Glomerular endothelial cell (primary cell): ENCODE data around the gene IL17D. TPM values are rescaled to one million over a fixed set of nuclear protein-coding genes. Genes with fewer than 3 reads are reported as not detected.

ENCODE experiments used
- DNase-seq: peaks from one replicate; pipeline ENCODE4 v3.0.0-alpha.2; 2011; ENCODE audit warnings: low read depth, low spot score; ENCODE audit errors: extremely low read depth
- total RNA-seq: library from RNA; depleted of rRNA; stranded (reverse); fragments of >200 nt; gene quantifications from 2 replicates; pipeline ENCODE4 v1.2.3, GENCODE V29; 2015

IL17D gene
- total RNA-seq, 1 donor from 2014 or later, result 13.6 TPM

DNA sequence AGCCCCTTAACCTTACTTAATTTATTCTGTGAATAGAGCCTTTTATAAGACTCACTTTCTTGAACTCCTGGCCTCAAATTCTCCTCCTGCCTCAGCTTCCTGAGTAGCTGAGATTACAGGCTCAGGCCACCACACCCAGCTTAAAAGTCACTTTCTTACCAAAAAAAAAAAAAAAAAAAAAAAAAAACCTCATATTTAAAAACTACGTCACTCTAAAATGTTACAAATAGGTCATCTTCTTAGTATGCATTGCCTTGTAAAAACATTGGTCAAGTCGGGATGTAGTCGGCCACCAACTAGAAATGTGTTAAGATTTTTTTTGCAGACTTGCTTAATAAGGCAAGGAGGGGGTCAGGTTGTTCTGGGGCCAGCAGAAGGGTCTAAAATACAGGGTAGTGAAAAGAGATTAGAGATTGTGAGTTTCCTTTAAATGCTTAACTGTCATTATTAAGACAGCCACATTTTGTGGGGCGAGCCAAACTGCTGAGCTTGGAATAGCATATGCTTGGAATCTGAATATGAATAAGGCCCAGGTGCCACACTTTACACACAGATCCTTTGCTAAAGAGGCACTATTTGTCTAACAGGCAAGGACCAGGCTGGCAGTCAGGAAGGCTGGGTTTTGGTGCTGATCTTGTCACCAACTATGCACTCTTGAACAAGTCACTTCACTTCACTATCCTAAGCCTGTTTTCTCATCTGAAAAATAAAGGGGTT lies 16.5 kb upstream of the IL17D start:
- no peak for DNase-seq

DNA sequence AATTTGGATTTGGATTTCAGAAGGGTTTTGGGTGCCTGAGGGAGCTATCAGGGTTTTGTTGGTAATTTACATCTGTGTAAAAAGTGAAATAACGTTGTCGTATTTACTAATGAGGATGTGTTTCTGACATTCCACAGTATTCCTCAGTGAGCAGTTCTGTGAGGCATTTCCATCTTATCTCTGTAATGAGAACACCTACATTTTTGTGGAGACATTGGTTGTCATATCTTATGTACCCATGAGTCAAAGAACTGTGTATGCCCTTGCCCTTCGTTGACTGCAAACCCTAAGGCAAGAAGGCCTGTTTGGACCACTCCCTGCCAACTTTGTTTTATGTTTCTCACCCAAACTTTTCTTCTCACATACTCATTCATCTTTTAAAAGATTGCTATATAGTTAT lies 14.2 kb upstream of the IL17D start:
- no peak for DNase-seq

DNA sequence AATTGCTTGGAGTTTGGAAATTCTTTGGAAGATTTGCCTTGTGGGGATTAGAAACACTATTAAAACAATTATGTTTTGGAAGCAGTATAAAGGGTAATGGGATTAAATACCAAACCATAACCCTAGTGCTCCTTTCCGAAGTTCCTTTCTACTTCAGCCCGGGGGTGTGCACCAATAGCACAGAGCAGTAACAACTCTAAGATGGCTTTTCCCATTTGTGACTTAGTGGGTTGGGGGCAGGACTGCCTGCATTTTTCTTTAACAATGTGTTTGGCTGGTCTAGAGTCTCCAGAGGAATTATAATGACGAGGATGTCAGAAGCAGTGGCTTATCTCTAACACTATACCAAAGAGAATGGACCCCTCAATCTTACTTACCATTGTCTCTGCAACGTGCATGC lies 11.9 kb upstream of the IL17D start:
- no peak for DNase-seq

DNA sequence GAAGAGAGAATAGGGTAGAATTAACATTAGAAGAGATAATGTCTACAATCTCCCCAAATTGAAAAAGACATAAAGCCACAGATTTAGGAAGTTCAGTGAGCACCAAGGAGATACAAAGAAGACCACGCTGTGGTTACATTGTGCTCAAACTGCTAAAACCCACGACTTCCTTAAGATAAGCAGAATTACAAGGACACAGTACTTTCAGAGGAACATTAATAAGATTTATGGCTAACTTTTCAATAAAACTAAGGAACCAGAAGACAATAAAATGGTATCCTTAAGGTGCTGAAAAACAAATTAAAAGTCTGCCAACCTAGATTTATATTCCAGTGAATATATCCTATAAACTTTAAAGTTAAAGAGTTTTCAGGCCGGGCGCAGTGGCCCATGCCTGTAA lies 7.4 kb upstream of the IL17D start:
- no peak for DNase-seq

DNA sequence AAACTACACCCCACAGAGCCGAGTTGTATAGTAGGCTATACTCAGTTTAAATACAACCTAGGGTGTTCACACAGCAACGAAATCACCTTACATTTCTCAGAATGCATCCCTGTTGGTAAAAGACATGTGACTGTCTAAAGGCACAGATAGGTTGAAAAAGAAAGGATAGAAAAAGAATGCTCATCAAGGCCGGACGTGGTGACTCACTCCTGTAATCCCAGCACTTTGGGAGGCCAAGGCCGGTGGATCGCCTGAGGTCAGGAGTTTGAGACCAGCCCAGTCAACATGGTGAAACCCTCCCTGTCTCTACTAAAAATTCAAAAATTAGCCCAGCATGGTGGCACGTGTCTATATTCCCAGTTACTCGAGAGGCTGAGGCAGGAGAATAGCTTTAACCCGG lies 3.8 kb upstream of the IL17D start:
- no peak for DNase-seq

DNA sequence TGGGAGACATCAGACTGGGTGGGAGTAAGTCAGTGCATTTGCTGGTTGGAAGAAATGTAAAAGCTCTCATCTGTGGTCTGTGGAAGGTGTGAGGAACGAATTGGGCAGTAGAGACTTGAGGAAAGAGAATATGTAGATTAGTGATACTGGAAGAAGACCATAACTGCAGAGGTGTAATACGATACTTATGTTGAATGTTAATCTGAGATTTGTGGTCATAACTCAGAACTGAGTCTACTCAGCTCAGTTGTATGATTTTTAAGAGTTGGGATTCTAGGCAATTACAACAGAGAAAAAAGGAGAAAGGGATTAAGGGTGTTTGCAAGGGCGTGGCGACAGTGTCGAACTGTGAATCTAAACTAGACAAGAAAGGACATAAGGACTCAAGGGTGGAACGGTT lies 3.2 kb upstream of the IL17D start:
- DNase-seq, result no peak

DNA sequence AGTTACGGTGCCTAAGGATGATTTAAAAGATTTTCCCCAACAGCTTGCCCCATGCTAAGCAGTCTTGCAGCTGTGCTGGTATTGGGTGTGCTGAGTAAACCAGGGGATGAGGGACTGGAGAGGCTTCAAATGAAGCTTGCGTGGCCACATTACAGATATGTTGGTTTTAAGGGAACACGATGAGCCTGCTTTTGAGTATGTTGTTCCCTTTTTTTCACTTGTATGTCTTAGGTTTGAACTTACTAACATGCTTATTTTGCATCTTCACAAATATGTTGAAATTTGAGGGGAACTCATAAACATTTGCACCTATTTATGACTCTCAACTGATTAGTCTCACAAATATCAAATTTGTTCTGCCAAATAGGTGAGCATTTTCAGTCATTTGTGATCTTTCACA lies 2.0 kb upstream of the IL17D start:
- no peak for DNase-seq

DNA sequence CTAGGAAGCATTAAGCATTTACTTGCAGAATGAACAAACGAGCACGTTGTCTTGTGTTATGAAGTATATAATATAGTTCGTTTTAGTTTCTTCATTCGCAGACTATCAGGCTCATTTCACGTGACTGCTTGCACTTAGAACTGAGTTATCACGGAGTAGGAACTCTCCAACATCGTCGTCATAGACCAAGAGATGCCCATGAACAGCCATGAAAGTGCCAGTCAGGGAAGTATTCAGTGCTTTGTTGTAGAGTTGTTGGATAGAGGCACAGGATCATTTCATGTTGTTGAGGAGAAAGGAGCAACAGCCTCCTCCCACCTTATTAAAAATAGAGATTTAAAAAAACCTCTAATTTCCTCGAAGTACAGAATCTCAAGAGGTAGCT lies 977 bp upstream of the IL17D start:
- DNase-seq, result no peak

DNA sequence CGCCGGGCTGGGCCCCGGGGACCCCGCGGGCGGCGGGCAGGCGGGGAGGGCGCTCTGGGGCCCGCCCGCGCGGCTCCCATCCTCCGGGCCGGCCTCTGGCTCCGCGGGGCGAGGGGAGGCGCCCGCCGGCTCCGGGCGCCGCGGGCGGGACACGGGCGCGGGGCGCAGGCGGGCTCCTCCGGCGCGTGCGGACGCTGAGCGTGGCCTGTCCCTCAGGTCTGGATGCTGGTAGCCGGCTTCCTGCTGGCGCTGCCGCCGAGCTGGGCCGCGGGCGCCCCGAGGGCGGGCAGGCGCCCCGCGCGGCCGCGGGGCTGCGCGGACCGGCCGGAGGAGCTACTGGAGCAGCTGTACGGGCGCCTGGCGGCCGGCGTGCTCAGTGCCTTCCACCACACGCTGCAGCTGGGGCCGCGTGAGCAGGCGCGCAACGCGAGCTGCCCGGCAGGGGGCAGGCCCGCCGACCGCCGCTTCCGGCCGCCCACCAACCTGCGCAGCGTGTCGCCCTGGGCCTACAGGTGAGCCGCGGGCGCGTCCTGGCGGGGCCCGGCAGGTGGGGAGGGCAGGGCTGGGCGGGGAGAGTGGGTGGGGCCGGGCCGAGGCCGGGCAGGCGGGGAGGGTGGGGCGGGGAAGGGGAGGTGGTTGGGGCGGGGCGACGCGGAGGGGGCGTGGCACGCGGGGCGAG lies 420 bp downstream of the IL17D start:
- DNase-seq, result no peak

DNA sequence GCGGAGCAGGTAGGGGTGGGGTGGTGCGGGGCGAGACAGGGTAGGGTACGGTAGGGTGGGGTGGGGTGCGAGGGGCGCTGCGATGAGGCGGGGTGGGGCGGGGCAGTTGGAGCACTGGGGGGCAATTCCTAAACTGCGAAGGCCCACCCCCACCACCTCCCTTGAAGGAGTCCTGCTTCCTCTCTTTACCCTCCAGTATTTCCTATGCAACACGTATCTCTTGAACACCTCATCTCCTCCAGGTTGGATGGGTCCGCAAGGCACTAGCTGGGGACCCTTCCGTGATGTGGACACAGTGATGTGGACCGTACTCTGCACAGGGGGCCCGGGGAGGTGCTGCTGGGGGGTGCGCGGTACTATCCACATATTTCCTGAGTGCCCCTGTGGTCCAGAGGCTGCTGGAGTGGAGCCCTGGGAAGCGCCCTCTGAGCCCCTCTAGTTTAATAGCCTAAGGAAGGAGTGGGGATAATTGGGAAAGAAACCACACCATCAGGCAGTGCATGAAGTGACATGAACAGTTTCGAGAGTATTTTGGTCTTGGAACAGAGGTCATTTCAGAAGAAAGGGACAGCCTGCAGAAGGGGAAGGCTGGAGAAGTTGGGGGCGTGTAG lies 1.1 kb downstream of the IL17D start:
- no peak for DNase-seq

DNA sequence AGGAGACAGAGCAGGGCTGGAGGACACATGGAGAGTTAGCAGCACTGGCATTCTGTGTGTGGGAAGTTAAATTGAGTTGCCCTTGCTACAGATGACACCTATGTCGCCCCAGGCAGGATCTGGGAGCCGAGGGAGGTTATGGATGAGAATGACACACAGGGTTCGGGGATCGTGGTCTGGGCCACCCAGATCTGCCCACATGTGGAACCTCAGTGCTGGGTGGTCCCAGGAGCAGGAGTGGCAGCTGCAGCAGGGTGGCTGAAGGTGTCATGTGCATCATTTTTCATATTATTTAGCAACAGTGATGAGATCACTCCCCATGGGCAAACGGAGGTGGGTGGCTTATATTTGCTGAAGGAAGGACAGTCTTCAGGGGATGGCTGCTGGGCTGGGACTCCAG lies 3.2 kb downstream of the IL17D start:
- DNase-seq, result no peak

DNA sequence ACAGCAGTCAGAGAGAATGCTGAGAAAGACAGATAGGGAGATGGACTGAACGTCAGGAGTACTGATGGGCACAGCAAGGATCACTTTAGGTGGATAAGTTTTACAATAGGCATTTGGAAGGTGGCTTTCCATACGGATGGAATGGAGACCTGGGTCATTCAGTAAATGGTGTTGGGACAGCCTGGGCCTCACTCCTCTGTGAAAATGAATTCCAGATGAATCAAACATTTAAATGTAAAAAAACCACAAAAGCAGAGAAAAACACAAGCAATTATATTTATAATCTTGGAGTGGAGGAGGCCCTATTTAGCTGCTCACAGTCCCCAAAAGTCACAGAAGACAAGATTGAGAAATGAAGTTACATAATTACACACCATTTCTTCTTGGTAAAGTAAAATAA lies 4.7 kb downstream of the IL17D start:
- no peak for DNase-seq

DNA sequence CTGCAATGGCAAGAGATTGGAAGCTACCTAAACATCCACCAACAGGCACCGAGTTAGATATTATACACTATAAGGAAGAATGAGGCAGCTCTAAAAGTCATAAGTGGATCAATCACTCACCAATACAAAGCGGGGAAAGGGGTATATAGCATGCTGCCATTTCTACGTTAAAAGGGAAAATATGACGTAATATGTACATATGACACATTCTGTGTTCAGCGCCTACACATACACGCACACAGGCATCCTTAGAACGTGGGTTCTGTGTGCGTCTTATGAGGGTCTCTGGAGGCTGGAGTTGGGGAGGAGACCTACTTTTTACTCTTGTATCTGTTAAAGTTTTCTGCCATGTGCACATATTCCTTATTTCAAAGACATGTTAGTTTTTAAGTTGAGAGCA lies 5.9 kb downstream of the IL17D start:
- DNase-seq, result no peak

DNA sequence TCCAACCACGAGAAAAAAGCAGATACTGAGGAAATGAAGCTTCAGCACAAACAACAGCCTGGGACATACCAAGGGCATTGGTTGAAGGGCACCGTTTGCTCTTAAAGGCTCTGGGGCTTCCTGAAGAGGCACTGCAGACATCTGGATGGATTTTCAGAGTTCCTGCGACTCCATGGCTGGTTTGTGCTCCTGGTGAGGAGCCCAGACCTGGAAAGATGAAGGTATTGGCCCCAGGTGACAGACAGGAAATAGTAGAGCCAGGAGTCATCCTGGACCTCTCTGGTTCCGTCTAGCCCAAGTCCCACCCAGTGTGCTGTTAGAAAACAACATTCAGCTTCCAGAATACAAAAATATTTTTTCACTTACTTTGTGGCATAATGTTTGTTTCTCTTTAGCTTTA lies 6.3 kb downstream of the IL17D start:
- DNase-seq, result no peak

DNA sequence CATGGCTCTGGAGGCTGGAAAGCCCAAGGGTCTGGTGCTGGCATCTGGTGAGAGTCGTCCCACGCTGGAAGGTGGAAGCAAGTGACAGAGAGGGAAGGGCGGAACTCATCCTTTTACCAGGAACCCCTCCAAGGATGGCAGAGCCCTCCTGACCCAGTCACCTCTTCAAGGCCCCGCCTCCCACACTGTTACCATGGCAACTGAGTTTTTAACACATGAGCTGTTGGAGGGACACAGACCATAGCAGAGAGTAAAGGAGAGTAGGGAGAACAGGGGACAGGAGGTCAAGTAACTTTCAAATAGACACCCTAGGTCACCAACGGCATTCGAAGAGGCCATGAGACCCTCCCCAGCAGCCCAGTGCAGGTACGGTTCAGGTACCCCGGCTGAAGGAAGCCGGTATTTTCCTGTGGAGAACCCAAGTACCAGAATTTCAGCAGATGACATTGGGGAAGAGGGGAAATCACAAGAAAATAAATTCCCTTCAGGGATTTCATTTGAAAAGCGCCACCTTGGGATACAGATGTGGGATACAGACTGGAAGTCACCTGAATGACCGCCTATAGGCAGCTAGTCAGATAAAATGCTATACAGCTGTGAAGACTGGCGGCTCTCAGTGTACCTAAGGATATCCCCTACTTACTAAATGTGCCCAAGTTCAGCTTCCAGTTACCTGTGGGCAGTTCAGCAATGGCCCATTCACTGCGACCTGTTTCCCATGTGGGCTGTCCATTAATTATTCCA lies 8.0 kb downstream of the IL17D start:
- no peak for DNase-seq

DNA sequence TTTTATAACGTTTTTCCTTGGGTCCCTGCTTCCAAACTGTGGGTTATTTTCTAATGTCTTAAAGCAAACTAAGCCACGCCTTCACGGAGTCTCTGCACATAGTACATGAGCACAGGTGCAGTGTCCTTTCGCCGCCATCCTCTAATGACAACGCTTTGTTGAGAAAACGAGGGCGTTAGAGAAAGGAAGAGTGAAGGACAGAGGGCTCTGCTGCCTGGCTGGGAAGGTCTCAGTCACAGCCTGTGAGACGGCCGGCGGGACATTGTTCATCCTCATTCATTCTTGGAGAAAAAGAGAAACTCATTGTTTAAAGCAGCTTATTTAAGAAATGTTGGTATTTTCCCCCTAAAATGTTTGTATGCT lies 9.5 kb downstream of the IL17D start:
- DNase-seq, result no peak

DNA sequence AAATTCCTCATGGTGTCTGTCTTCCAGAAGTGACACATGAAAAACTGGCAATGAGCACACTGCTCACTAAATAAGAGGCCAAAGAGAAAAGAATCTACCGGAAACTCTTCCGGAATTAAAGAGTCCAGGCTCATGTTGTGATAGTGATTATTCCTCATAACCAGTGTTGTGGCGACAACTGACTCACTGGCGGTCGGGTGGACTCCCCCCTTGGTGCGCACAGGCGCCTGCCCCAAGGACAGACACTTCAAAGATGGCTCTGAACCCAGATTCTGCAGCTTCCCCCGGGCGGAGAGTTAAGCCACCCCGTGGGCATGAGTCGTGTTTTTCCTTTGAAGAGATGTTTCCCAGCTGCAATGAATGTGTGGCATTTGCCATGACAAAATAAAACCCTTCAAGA lies 10.3 kb downstream of the IL17D start:
- no peak for DNase-seq

DNA sequence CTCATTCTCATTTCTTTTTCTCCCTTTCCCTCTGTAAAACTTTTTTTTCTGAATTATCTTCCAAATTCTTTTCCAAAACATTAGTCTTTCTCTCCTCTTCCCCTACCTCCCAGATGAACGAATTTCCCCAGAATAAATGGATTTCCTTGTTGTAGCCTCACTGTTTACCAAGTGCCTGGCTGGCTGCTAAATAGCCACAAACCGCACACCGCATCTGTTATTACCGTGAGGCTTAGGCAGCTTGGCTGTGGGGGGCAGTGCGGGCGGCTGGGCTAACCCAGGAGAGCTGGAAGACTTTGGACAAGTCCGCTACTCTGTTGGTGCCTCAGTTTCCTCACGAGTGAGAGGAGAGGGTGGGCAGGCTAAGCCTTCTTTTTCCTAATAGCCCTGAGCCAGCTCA lies 10.7 kb downstream of the IL17D start:
- no peak for DNase-seq

DNA sequence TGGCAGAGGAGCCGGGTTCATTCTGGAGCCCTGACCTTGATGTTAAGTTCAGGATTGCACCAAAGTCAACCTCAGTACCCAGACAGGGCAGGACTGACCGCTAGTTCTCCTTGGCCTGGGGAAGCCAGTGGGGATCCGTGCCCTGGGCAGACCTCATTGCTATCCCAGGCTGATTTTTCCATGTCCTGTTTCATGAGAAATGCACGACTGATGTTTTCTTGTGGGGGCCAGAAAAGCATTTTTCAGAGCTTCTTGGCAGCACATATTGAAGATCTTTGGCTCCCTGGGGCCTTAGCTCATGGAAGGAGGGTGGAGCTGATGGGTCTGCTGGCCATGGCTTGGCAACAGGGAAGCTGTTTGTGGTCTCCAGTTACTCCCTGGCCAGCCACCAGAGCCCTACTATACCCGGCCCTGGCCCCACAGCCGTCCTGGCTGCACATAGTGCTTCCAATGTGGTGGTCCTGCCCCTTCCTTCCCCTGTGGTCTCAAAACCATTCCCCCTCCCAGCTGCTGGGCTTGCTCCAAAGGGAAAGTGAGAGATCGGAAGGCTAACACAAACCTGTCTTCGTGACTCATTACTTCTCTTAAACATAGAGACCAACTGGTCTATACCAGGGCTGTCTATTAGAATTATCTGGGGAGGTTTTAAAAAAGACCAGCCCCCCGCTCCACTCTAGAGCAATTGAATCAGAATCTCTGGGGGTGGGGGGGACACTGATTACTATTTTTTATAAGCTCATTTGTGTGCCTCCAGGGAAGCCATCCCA lies 11.2 kb downstream of the IL17D start:
- DNase-seq, result no peak

DNA sequence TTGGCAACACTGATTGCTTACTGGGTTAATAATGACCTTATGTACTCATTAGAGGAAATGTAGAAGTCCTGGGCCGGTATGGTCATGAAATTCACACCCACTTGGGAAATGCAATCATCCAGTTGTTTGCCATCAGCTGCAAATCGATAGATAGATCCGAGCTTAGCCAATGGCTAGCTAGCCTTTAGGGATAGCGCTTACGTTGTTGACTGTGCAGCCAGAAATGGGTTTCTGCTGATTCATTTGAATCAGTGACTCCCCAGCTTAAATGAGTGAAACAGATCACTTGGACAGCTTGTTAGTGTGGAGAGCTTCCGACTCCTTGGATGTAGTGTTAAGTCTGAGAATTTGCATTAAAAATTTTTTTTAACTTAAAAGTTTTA lies 11.8 kb downstream of the IL17D start:
- no peak for DNase-seq

DNA sequence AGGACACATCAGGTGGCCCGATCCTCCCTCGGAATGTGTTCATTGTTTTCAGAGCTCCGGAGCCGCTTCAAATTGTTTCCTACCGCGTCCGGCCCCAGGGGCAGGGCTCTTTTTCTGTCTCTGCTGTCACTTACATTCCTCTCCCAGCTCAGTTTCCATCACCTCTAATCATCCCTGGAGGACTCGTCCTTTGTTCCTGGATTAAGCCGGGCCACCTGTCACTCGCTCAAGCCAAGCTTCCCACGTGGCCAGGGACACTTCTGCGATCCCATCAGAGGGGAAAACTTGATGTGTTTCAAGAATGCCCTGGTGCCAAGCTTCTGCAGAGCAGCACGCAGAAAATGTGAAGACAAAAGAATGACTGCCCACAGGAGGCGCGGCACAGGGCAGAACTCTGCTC lies 13.5 kb downstream of the IL17D start:
- DNase-seq, result no peak
